Gastroesophageal sphincter (tissue), 4 donors: ENCODE results near the gene CLDN22. TPM values are rescaled to one million over a fixed set of nuclear protein-coding genes. Genes with fewer than 3 reads are reported as not detected.

ENCODE experiments used
- ATAC-seq: fragments of 150-250 bp; one replicate; pipeline ENCODE4 v1.9.1; 2016; ENCODE audit warnings: mild to moderate bottlenecking, moderate library complexity
- H3K27ac ChIP-seq, 4 donors: fragments of 200-600 bp; sonication (generic) in 3 of 4; 1 replicate in 3 of 4; 2 replicates in 1 of 4; pipeline ENCODE4 v1.5.1; 2016 to 2019
- H3K27me3 ChIP-seq: fragments of 200-600 bp; sonication (generic); one replicate; pipeline ENCODE4 v1.5.1; 2019
- H3K36me3 ChIP-seq, 2 donors: fragments of 200-600 bp; sonication (generic); one replicate each; pipeline ENCODE4 v1.5.1; 2019; ENCODE audit warnings: control low read depth in 1 of 2
- H3K4me1 ChIP-seq, 3 donors: fragments of 200-600 bp; sonication (generic); 1 replicate in 2 of 3; 2 replicates in 1 of 3; pipeline ENCODE4 v1.5.1; 2016 to 2019; ENCODE audit warnings: control low read depth in 2 of 3
- H3K4me3 ChIP-seq, 2 donors: fragments of 200-600 bp; sonication (generic); one replicate each; pipeline ENCODE4 v1.5.1; 2019; ENCODE audit warnings: mild to moderate bottlenecking in 1 of 2, moderate library complexity in 1 of 2
- H3K9me3 ChIP-seq, 3 donors: fragments of 200-600 bp; sonication (generic); one replicate each; pipeline ENCODE4 v1.5.1; 2017 to 2019; ENCODE audit warnings: control low read depth in 2 of 3
- CTCF ChIP-seq, 4 experiments: fragments of 200-600 bp in 2 of 4; fragments of 450-650 bp in 2 of 4; sonication (generic) in 1 of 4; IDR thresholded peaks; one replicate each; pipeline ENCODE4 v1.5.1; 2017 to 2019; ENCODE audit warnings: antibody characterized with exemption in 4 of 4, mild to moderate bottlenecking in 2 of 4, moderate library complexity in 2 of 4
- EP300 ChIP-seq: sonication (generic); formaldehyde crosslinking; IDR thresholded peaks from one replicate; pipeline ENCODE4 v1.6.1; 2017; ENCODE audit warnings: antibody characterized with exemption, mild to moderate bottlenecking
- POLR2A ChIP-seq, 2 donors: fragments of 450-650 bp; IDR thresholded peaks; one replicate each; pipeline ENCODE4 v1.6.1; 2017; ENCODE audit warnings: antibody characterized with exemption in 2 of 2, mild to moderate bottlenecking in 2 of 2, moderate library complexity in 1 of 2
- POLR2AphosphoS5 ChIP-seq: sonication (generic); formaldehyde crosslinking; IDR thresholded peaks from one replicate; pipeline ENCODE4 v1.6.1; 2017; ENCODE audit warnings: antibody characterized with exemption
- WGBS, 2 donors: methylation state at CpG; one replicate each; pipeline ENCODE4 v1.1.5; 2018; ENCODE audit warnings: low coverage in 1 of 2; 5-methylcytosine and 5-hydroxymethylcytosine counted together
- total RNA-seq, 4 donors: library from RNA; depleted of rRNA; stranded (reverse); fragments of >200 nt; gene quantifications; one replicate each; pipeline ENCODE4 v1.1.0, GENCODE V29; 2016

CLDN22 gene
- total RNA-seq: 1 to 10 TPM in 1 of 4 donors, not detected in 3; 1.4 TPM

- WGBS, 2 donors: 41 to 66% methylated on average over 6 of the region's 6 CpGs
- no peaks in the 10 kb centered on the region for H3K4me1 ChIP-seq
- TF ChIP-seq POLR2A (IDR thresholded peaks at IDR 0.05) (no peak), EP300 (no peak)
- no peak within 1 kb of the TSS for H3K4me3 ChIP-seq
- no peak within 1 kb of the TSS for H3K27ac ChIP-seq
- no peak for ATAC-seq
- H3K36me3 ChIP-seq: peaks cover 0 to 16% of the 10 kb centered on the region in 2 donors
- H3K9me3 ChIP-seq: no peaks in the 10 kb centered on the region
- no peaks in the 10 kb centered on the region for H3K27me3 ChIP-seq
Measured at GRCh38 chr4:183320211-183321059, at the start of gene CLDN22. CLDN22 (minus strand) TSS chr4:183320276; CDS start chr4:183320218, 58 bp downstream.

- no peaks in the 10 kb centered on the region for H3K4me1 ChIP-seq
- no peak for ATAC-seq
- no peaks in the 10 kb centered on the region for H3K27me3 ChIP-seq
- no peak overlapping the region for H3K4me3 ChIP-seq
- H3K9me3 ChIP-seq: peaks cover 0 to 7% (median 0%) of the 10 kb centered on the region in 3 donors
- H3K36me3 ChIP-seq: no peaks in the 10 kb centered on the region
- 76 to 90% methylated on average over 7 to 8 of the region's 8 CpGs for WGBS, 2 donors
- no peak overlapping the region for H3K27ac ChIP-seq
- TF ChIP-seq CTCF (IDR thresholded peaks at IDR 0.05) (no peak), POLR2AphosphoS5 (no peak), EP300 (no peak), POLR2A (IDR thresholded peaks at IDR 0.05) (no peak)
Measured at GRCh38 chr4:183369073-183369472, 49.0 kb upstream of the CLDN22 start.

GRCh38 chr4:183366206-183366835 lies 46.2 kb upstream of the CLDN22 start:
- Histone ChIP-seq H3K9me3 (no peaks in the 10 kb centered on the region), H3K4me1 (no peaks in the 10 kb centered on the region), H3K27ac (no peak overlapping the region), H3K4me3 (no peak overlapping the region), H3K36me3 (no peaks in the 10 kb centered on the region), H3K27me3 (no peaks in the 10 kb centered on the region)
- ATAC-seq: no peak
- WGBS, 2 donors: 40 to 72% methylated on average over 2 to 11 of the region's 16 CpGs
- TF ChIP-seq EP300 (no peak), POLR2A (IDR thresholded peaks at IDR 0.05) (no peak), CTCF (IDR thresholded peaks at IDR 0.05) (no peak), POLR2AphosphoS5 (no peak)

- H3K27ac ChIP-seq: no peak overlapping the region
- no peaks in the 10 kb centered on the region for H3K27me3 ChIP-seq
- ATAC-seq: no peak
- no peak for TF ChIP-seq POLR2AphosphoS5
- TF ChIP-seq EP300: no peak
- no peak for TF ChIP-seq CTCF (IDR thresholded peaks at IDR 0.05)
- no peak for TF ChIP-seq POLR2A (IDR thresholded peaks at IDR 0.05)
- WGBS, 2 donors: 70 to 100% methylated on average over 1 to 4 of the region's 10 CpGs
- H3K36me3 ChIP-seq: no peaks in the 10 kb centered on the region
- H3K4me3 ChIP-seq: no peak overlapping the region
- H3K4me1 ChIP-seq: no peaks in the 10 kb centered on the region
- H3K9me3 ChIP-seq: no peaks in the 10 kb centered on the region
Measured at GRCh38 chr4:183364025-183364424, 43.9 kb upstream of the CLDN22 start.

GRCh38 chr4:183362916-183363542 lies 43.0 kb upstream of the CLDN22 start:
- WGBS, 2 donors: 53 to 56% methylated on average over 13 to 14 of the region's 15 CpGs
- H3K4me1 ChIP-seq: no peaks in the 10 kb centered on the region
- TF ChIP-seq EP300 (no peak), CTCF (IDR thresholded peaks at IDR 0.05) (no peak), POLR2A (IDR thresholded peaks at IDR 0.05) (no peak), POLR2AphosphoS5 (no peak)
- ATAC-seq: no peak
- H3K27me3 ChIP-seq: no peaks in the 10 kb centered on the region
- no peak overlapping the region for H3K27ac ChIP-seq
- H3K4me3 ChIP-seq: no peak overlapping the region
- no peaks in the 10 kb centered on the region for H3K9me3 ChIP-seq
- no peaks in the 10 kb centered on the region for H3K36me3 ChIP-seq
